ENCODE measurements around the gene SNX13.

- TF ChIP-seq CTCF (IDR thresholded peaks at IDR 0.05 in 4 of 5, conservative IDR thresholded peaks at IDR 0.05 in 1 of 5): no peak
- no peak for TF ChIP-seq POLR2A (IDR thresholded peaks at IDR 0.05)
Measured at GRCh38 chr7:17952387-17952786, 12.1 kb upstream of the SNX13 start.
